GM18868 (cell line): ENCODE data around the gene DOCK1.
"Not testable (repeated sequence)": the region's sequence is repeated elsewhere in the genome, so short reads cannot be mapped to it uniquely, and the experiment has no call there.

Experiments used
- ATAC-seq: cut with Tn5 transposase; IDR thresholded peaks from one replicate; pipeline ENCODE4 v1.9.1; 2021; ENCODE audit warnings: mild to moderate bottlenecking, moderate library complexity; ENCODE audit not compliant: unreplicated experiment

Gene DOCK1

GRCh38 chr10:126904818-126905701, at the start of gene DOCK1:
TSS of gene DOCK1 (plus strand) at chr10:126905428. CDS start at chr10:126905518, 90 bp downstream.
- no peak for ATAC-seq

GRCh38 chr10:126857178-126857806, 47.9 kb upstream of the DOCK1 start:
- no peak for ATAC-seq

- no peak for ATAC-seq
Observed at GRCh38 chr10:126867567-126868365, 37.5 kb upstream of the DOCK1 start.

GRCh38 chr10:126868371-126868770, 36.9 kb upstream of the DOCK1 start:
- ATAC-seq, result no peak

GRCh38 chr10:126872135-126872534, 33.1 kb upstream of the DOCK1 start:
- ATAC-seq, result no peak

GRCh38 chr10:126872768-126873167, 32.5 kb upstream of the DOCK1 start:
- no peak for ATAC-seq

- no peak for ATAC-seq
Observed at GRCh38 chr10:126876456-126876855, 28.8 kb upstream of the DOCK1 start.

- ATAC-seq, result no peak
Observed at GRCh38 chr10:126877390-126877789, 27.8 kb upstream of the DOCK1 start.

GRCh38 chr10:126878594-126878993, 26.6 kb upstream of the DOCK1 start:
- ATAC-seq, result no peak

GRCh38 chr10:126880926-126881325, 24.3 kb upstream of the DOCK1 start:
- ATAC-seq, result no peak

- not testable (repeated sequence) for ATAC-seq
Observed at GRCh38 chr10:126882055-126882454, 23.2 kb upstream of the DOCK1 start.

GRCh38 chr10:126888436-126888835, 16.8 kb upstream of the DOCK1 start:
- ATAC-seq, result not testable (repeated sequence)

- ATAC-seq, result no peak
Observed at GRCh38 chr10:126889421-126889820, 15.8 kb upstream of the DOCK1 start.

GRCh38 chr10:126890797-126891196, 14.4 kb upstream of the DOCK1 start:
- ATAC-seq, result not testable (repeated sequence)

GRCh38 chr10:126892226-126893175, 12.7 kb upstream of the DOCK1 start:
- ATAC-seq, result no peak

- ATAC-seq, result no peak
Observed at GRCh38 chr10:126893206-126893605, 12.0 kb upstream of the DOCK1 start.

GRCh38 chr10:126893841-126894240, 11.4 kb upstream of the DOCK1 start:
- ATAC-seq, result no peak

- no peak for ATAC-seq
Observed at GRCh38 chr10:126895214-126895781, 9.9 kb upstream of the DOCK1 start.

GRCh38 chr10:126898460-126898859, 6.8 kb upstream of the DOCK1 start:
- no peak for ATAC-seq

GRCh38 chr10:126899529-126899928, 5.7 kb upstream of the DOCK1 start:
- not testable (repeated sequence) for ATAC-seq
